H9 (cell line): ENCODE results near the gene TSPAN5. TPM values are rescaled to one million over a fixed set of nuclear protein-coding genes. Genes with fewer than 3 reads are reported as not detected.

Experiments used
- DNase-seq: peaks from one replicate; pipeline ENCODE4 v3.0.0-alpha.2; 2017
- H2AFZ ChIP-seq: one replicate; pipeline ENCODE4 v1.6.1; 2013; ENCODE audit warnings: mild to moderate bottlenecking, low read length, control low read depth, moderate library complexity
- H2AK5ac ChIP-seq: 2 replicates; pipeline ENCODE4 v1.6.1; 2013; ENCODE audit warnings: low read length, control low read depth, mixed read lengths; ENCODE audit not compliant: insufficient read length
- H2BK120ac ChIP-seq: one replicate; pipeline ENCODE4 v1.6.1; 2013; ENCODE audit warnings: low read depth, mild to moderate bottlenecking, low read length, control low read depth, inconsistent platforms; ENCODE audit not compliant: poor library complexity, severe bottlenecking
- H2BK12ac ChIP-seq: 2 replicates; pipeline ENCODE4 v1.6.1; 2013; ENCODE audit warnings: low read length, control low read depth, mixed read lengths, low read depth; ENCODE audit not compliant: insufficient read length
- H2BK15ac ChIP-seq: 2 replicates; pipeline ENCODE4 v1.6.1; 2013; ENCODE audit warnings: low read depth, low read length, control low read depth
- H2BK20ac ChIP-seq: one replicate; pipeline ENCODE4 v1.6.1; 2013; ENCODE audit warnings: low read depth, mild to moderate bottlenecking, low read length, control low read depth, inconsistent platforms; ENCODE audit not compliant: poor library complexity, severe bottlenecking
- H2BK5ac ChIP-seq: 2 replicates; pipeline ENCODE4 v1.6.1; 2013; ENCODE audit warnings: low read length, control low read depth, mixed read lengths; ENCODE audit not compliant: insufficient read length
- H3K14ac ChIP-seq: 2 replicates; pipeline ENCODE4 v1.6.1; 2013; ENCODE audit warnings: low read length, control low read depth; ENCODE audit not compliant: insufficient read depth
- H3K18ac ChIP-seq: 2 replicates; pipeline ENCODE4 v1.6.1; 2013; ENCODE audit warnings: low read depth, mild to moderate bottlenecking, mixed read lengths, low read length, control low read depth; ENCODE audit not compliant: insufficient read length
- H3K23ac ChIP-seq: 2 replicates; pipeline ENCODE4 v1.6.1; 2013; ENCODE audit warnings: low read length, control low read depth, mixed read lengths, low read depth; ENCODE audit not compliant: insufficient read length
- H3K23me2 ChIP-seq: 2 replicates; pipeline ENCODE4 v1.6.1; 2013; ENCODE audit warnings: low read depth, mild to moderate bottlenecking, mixed read lengths, low read length, control low read depth; ENCODE audit not compliant: insufficient read length, poor library complexity, severe bottlenecking
- H3K27ac ChIP-seq: 2 replicates; pipeline ENCODE4 v1.5.1; 2013; ENCODE audit warnings: low read length, control low read depth, mixed read lengths, low read depth; ENCODE audit not compliant: insufficient read length
- H3K27me3 ChIP-seq: 2 replicates; pipeline ENCODE4 v1.6.1; 2013; ENCODE audit warnings: low read length, control low read depth, inconsistent platforms; ENCODE audit not compliant: insufficient read depth
- H3K4ac ChIP-seq: 2 replicates; pipeline ENCODE4 v1.6.1; 2013; ENCODE audit warnings: low read depth, mild to moderate bottlenecking, control low read depth, inconsistent platforms, low read length, moderate library complexity
- H3K4me1 ChIP-seq: 2 replicates; pipeline ENCODE4 v1.6.1; 2013; ENCODE audit warnings: low read length, control low read depth, inconsistent platforms; ENCODE audit not compliant: insufficient read depth
- H3K4me2 ChIP-seq: 2 replicates; pipeline ENCODE4 v1.6.1; 2013; ENCODE audit warnings: low read length, control low read depth, mixed read lengths; ENCODE audit not compliant: insufficient read length, insufficient read depth
- H3K56ac ChIP-seq: 2 replicates; pipeline ENCODE4 v1.6.1; 2013; ENCODE audit warnings: low read depth, mild to moderate bottlenecking, mixed read lengths, low read length, control low read depth; ENCODE audit not compliant: insufficient read length
- H3K79me1 ChIP-seq: 2 replicates; pipeline ENCODE4 v1.6.1; 2013; ENCODE audit warnings: low read depth, mild to moderate bottlenecking, moderate library complexity, low read length, control low read depth, inconsistent platforms; ENCODE audit not compliant: insufficient read depth, poor library complexity, severe bottlenecking
- H3K79me2 ChIP-seq: 2 replicates; pipeline ENCODE4 v1.6.1; 2013; ENCODE audit warnings: low read length, control low read depth, inconsistent platforms; ENCODE audit not compliant: insufficient read depth
- H3K9ac ChIP-seq: 2 replicates; pipeline ENCODE4 v1.6.1; 2013; ENCODE audit warnings: low read length, control low read depth, mixed read lengths; ENCODE audit not compliant: insufficient read length; ENCODE audit errors: extremely low read depth
- H3K9me3 ChIP-seq: one replicate; pipeline ENCODE4 v1.6.1; 2013; ENCODE audit warnings: low read depth, low read length, inconsistent platforms; ENCODE audit not compliant: control insufficient read depth
- H3T11ph ChIP-seq: one replicate; pipeline ENCODE4 v1.6.1; 2013; ENCODE audit warnings: mild to moderate bottlenecking, low read length, control low read depth, inconsistent platforms
- H4K20me1 ChIP-seq: one replicate; pipeline ENCODE4 v1.6.1; 2013; ENCODE audit not compliant: control insufficient read depth, insufficient read length, insufficient read depth
- H4K5ac ChIP-seq: 2 replicates; pipeline ENCODE4 v1.6.1; 2013; ENCODE audit warnings: low read depth, mild to moderate bottlenecking, mixed read lengths, low read length, control low read depth; ENCODE audit not compliant: insufficient read length
- H4K8ac ChIP-seq: replicated peaks from 2 replicates; pipeline ENCODE4 v1.6.1; 2013; ENCODE audit warnings: low read length, control low read depth, mixed read lengths, low read depth; ENCODE audit not compliant: insufficient read length
- H4K91ac ChIP-seq: 2 replicates; pipeline ENCODE4 v1.6.1; 2013; ENCODE audit warnings: low read depth, mild to moderate bottlenecking, moderate library complexity, mixed read lengths, low read length, control low read depth; ENCODE audit not compliant: insufficient read length
- H3K27ac Mint-ChIP-seq, 3 experiments: 2 replicates in 2 of 3; 3 replicates in 1 of 3; pipeline ENCODE4 v1.8.0; 2020 to 2021; ENCODE audit warnings: mixed read lengths in 3 of 3, mild to moderate bottlenecking in 1 of 3, moderate library complexity in 1 of 3
- H3K27me3 Mint-ChIP-seq: 2 replicates; pipeline ENCODE4 v1.8.0; 2021; ENCODE audit warnings: low read depth, mild to moderate bottlenecking, moderate library complexity, mixed read lengths
- H3K36me3 Mint-ChIP-seq, 3 experiments: 2 replicates in 2 of 3; 3 replicates in 1 of 3; pipeline ENCODE4 v1.8.0; 2020 to 2021; ENCODE audit warnings: low read depth in 3 of 3, mixed read lengths in 3 of 3; ENCODE audit not compliant: insufficient read depth in 1 of 3
- H3K4me1 Mint-ChIP-seq, 2 experiments: 2 replicates each; pipeline ENCODE4 v1.8.0; 2020; ENCODE audit warnings: mixed read lengths in 2 of 2
- H3K4me3 Mint-ChIP-seq, 2 experiments: 2 replicates in 1 of 2; 3 replicates in 1 of 2; pipeline ENCODE4 v1.8.0; 2020 to 2021; ENCODE audit warnings: mild to moderate bottlenecking in 2 of 2, mixed read lengths in 2 of 2, moderate library complexity in 1 of 2
- H3K9me3 Mint-ChIP-seq, 2 experiments: 2 replicates in 1 of 2; 3 replicates in 1 of 2; pipeline ENCODE4 v1.8.0; 2020; ENCODE audit warnings: mild to moderate bottlenecking in 2 of 2, mixed read lengths in 2 of 2, moderate library complexity in 1 of 2
- CTCF ChIP-seq: fragments of 200-600 bp; sonication (generic); conservative IDR thresholded peaks from 3 replicates; pipeline ENCODE4 v1.8.0; 2021; ENCODE audit warnings: antibody characterized with exemption, mild to moderate bottlenecking
- WGBS: extraction: QIAGEN DNeasy Blood & Tissue Kit; methylation state at CpG from one replicate; pipeline ENCODE4 v1.1.7; 2013; ENCODE audit warnings: missing lambda C conversion rate, low lambda C conversion rate, mixed read lengths; ENCODE audit not compliant: insufficient read length; ENCODE audit errors: extremely low coverage; 5-methylcytosine and 5-hydroxymethylcytosine counted together
- total RNA-seq: library from RNA; stranded (reverse); gene quantifications from 2 replicates; pipeline ENCODE4 v1.2.1, GENCODE V29; 2021

TSPAN5 gene
- total RNA-seq, 1 experiment from 2014 or later = 7.0 TPM

- H3K4me3 Mint-ChIP-seq = no peak overlapping the region
- WGBS = no CpG with 5 or more reads among the region's 2 CpGs
- H3K36me3 Mint-ChIP-seq = peaks cover 0 to 1% (median 0%) of the 10 kb centered on the region in 3 experiments; a peak in 1 of 7 replicates
These were observed 116.4 kb downstream of the TSPAN5 start for GRCh38 chr4:98542011-98542410.

More at GRCh38 chr4:98542011-98542410, 116.4 kb downstream of the TSPAN5 start:
- Mint-ChIP-seq H3K4me1 (peaks cover 5 to 19% of the 10 kb centered on the region in 2 experiments), H3K9me3 (peaks cover 0 to 2% of the 10 kb centered on the region in 2 experiments; a peak in 2 of 5 replicates), H3K27me3 (no peaks in the 10 kb centered on the region; the same call in 1 of the 2 replicates), H3K27ac (no peak overlapping the region)
- Histone ChIP-seq H3K27ac (no peak overlapping the region), H3K27me3 (no peaks in the 10 kb centered on the region), H2AK5ac (no peak overlapping the region), H3K23me2 (no peaks in the 10 kb centered on the region), H3K79me1 (no peaks in the 10 kb centered on the region), H3K4ac (no peak overlapping the region), H3K23ac (no peak overlapping the region), H3K4me1 (peaks cover 1% of the 10 kb centered on the region; the same call in 1 of the 2 replicates), H2AFZ (no peak overlapping the region), H4K5ac (no peak overlapping the region), H3K14ac (no peak overlapping the region), H3K79me2 (no peaks in the 10 kb centered on the region), H3K18ac (no peak overlapping the region), H2BK15ac (no peak overlapping the region), H4K20me1 (no peaks in the 10 kb centered on the region), H3T11ph (no peak overlapping the region), H3K56ac (no peak overlapping the region), H3K9me3 (no peaks in the 10 kb centered on the region), H3K9ac (no peak overlapping the region), H4K91ac (no peak overlapping the region), H3K4me2 (no peak overlapping the region), H2BK5ac (no peak overlapping the region), H2BK120ac (no peak overlapping the region), H4K8ac (no peak overlapping the region), H2BK12ac (no peak overlapping the region), H2BK20ac (no peak overlapping the region)
- no peak for TF ChIP-seq CTCF
- no peak for DNase-seq
